Measurements from ENCODE around the gene DAAM1. TPM values are rescaled to one million over a fixed set of nuclear protein-coding genes. Genes with fewer than 3 reads are reported as not detected.

Gene DAAM1
- polyA plus RNA-seq, 1 donor (not counting 4 experiments of a cell fraction or from before 2014, with no cell fraction given) = 44.6 TPM

DNA sequence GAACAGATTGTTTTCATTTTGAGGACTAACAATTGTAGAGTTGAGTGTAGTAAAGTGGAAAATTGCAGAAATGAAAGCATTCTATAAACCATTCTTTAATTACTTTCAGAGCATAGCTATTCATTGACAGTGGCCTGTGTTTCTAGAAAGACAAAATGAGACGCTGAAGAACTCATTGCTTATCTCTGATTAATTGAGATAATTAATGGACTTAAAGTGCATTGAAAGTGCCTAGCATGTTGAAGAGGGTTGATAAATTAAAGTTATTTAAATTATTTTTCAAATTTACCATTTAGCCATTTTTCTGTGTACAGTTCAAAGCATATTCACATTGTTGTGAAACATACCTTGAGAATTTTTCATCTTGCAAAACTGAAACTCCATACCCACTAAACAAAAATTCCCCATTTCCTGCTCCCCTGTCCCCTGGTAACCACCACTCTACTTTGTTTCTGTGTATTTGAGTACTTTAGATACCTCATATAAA is 57.4 kb downstream of the DAAM1 start:
- peaks cover 29% of the 10 kb centered on the region for H3K4me1 ChIP-seq (ENCODE audit: control insufficient read depth, extremely low read depth, insufficient read depth, low read length)

DNA sequence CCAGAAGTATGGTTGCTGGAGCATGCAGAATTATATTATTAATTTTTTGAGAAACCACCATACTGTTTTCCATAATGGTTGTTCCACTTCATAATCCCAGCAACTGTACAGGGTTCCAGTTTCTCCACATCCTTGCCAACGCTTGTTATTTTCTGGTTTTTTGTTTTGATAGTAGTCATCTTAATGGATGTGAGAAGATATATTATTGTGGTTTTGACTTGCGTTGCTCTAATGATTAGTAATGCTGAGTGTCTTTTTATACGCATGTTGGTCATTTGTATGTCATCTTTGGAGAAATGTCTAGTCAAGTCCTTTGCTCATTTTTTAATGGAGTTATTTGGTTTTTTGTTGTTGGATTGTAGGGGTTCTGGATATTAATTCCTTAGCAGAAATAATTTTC is 58.1 kb downstream of the DAAM1 start:
- Histone ChIP-seq H3K4me3 (ENCODE audit: control insufficient read depth in 2 of 3, extremely low read depth in 1 of 3, insufficient read depth in 2 of 3, low read depth in 1 of 3, low read length in 3 of 3) (no peak overlapping the region), H3K27ac (ENCODE audit: control insufficient read depth, insufficient read depth, low read length) (peak overlapping the region; percentile 54), H3K27me3 (ENCODE audit: control insufficient read depth, extremely low read depth, insufficient read depth, low read length) (no peaks in the 10 kb centered on the region), H2AFZ (ENCODE audit: control insufficient read depth, low read length) (no peak overlapping the region), H3K4me1 (ENCODE audit: control insufficient read depth, extremely low read depth, insufficient read depth, low read length) (peaks cover 29% of the 10 kb centered on the region), H3K9ac (ENCODE audit: control insufficient read depth, extremely low read depth, insufficient read depth, low read length) (no peak overlapping the region), H4K20me1 (ENCODE audit: control insufficient read depth, extremely low read depth, insufficient read depth, low read length) (no peaks in the 10 kb centered on the region), H3K4me2 (ENCODE audit: control insufficient read depth, extremely low read depth, insufficient read depth, low read depth, low read length) (peak overlapping the region; percentile 38), H3K9me3 (ENCODE audit: control insufficient read depth, low read depth, low read length) (no peaks in the 10 kb centered on the region), H3K9me1 (ENCODE audit: control insufficient read depth, extremely low read depth, insufficient read depth, low read length) (no peaks in the 10 kb centered on the region), H3K36me3 (ENCODE audit: control insufficient read depth in 2 of 2, extremely low read depth in 1 of 2, insufficient read depth in 2 of 2, low read length in 2 of 2) (no peaks in the 10 kb centered on the region), H3K79me2 (ENCODE audit: control insufficient read depth, insufficient read depth, low read length) (peaks cover 18% of the 10 kb centered on the region)
- dilution Hi-C loops (cut with MboI; ENCODE audit: extremely low pct_ligation_motif_present, low sequenced_read_pairs) = no loop called here
- no peak for TF ChIP-seq EZH2 (IDR thresholded peaks at IDR 0.05; ENCODE audit: low read length)
- TF ChIP-seq, protein P1, sequence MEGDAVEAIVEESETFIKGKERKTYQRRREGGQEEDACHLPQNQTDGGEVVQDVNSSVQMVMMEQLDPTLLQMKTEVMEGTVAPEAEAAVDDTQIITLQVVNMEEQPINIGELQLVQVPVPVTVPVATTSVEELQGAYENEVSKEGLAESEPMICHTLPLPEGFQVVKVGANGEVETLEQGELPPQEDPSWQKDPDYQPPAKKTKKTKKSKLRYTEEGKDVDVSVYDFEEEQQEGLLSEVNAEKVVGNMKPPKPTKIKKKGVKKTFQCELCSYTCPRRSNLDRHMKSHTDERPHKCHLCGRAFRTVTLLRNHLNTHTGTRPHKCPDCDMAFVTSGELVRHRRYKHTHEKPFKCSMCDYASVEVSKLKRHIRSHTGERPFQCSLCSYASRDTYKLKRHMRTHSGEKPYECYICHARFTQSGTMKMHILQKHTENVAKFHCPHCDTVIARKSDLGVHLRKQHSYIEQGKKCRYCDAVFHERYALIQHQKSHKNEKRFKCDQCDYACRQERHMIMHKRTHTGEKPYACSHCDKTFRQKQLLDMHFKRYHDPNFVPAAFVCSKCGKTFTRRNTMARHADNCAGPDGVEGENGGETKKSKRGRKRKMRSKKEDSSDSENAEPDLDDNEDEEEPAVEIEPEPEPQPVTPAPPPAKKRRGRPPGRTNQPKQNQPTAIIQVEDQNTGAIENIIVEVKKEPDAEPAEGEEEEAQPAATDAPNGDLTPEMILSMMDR (optimal IDR thresholded peaks at IDR 0.05 in 1 of 3, IDR thresholded peaks at IDR 0.05 in 1 of 3, conservative IDR thresholded peaks at IDR 0.05 in 1 of 3; ENCODE audit: extremely low read depth in 1 of 3, insufficient read depth in 2 of 3, low read length in 3 of 3) = no peak
- DNase-seq (ENCODE audit: low read depth, low spot score) (peak; percentile 23), FAIRE-seq (peak; percentile 61)

More for the DNA sequence above, 57.4 kb downstream of the DAAM1 start:
- no peaks in the 10 kb centered on the region for H3K27me3 ChIP-seq (ENCODE audit: control insufficient read depth, extremely low read depth, insufficient read depth, low read length)
- peaks cover 16% of the 10 kb centered on the region for H3K79me2 ChIP-seq (ENCODE audit: control insufficient read depth, insufficient read depth, low read length)
- no peaks in the 10 kb centered on the region for H3K9me3 ChIP-seq (ENCODE audit: control insufficient read depth, low read depth, low read length)
- dilution Hi-C loops (cut with MboI; ENCODE audit: extremely low pct_ligation_motif_present, low sequenced_read_pairs) = no loop called here
- no peak overlapping the region for H3K9ac ChIP-seq (ENCODE audit: control insufficient read depth, extremely low read depth, insufficient read depth, low read length)
- no peak overlapping the region for H2AFZ ChIP-seq (ENCODE audit: control insufficient read depth, low read length)
- peak overlapping the region; percentile 29 for H3K27ac ChIP-seq (ENCODE audit: control insufficient read depth, insufficient read depth, low read length)
- H3K9me1 ChIP-seq (ENCODE audit: control insufficient read depth, extremely low read depth, insufficient read depth, low read length) = no peaks in the 10 kb centered on the region
- H3K4me2 ChIP-seq (ENCODE audit: control insufficient read depth, extremely low read depth, insufficient read depth, low read depth, low read length) = no peak overlapping the region
- DNase-seq (ENCODE audit: low read depth, low spot score) (no peak), FAIRE-seq (no peak)
- no peaks in the 10 kb centered on the region for H3K36me3 ChIP-seq (ENCODE audit: control insufficient read depth in 2 of 2, extremely low read depth in 1 of 2, insufficient read depth in 2 of 2, low read length in 2 of 2)
- no peak for TF ChIP-seq EZH2 (IDR thresholded peaks at IDR 0.05; ENCODE audit: low read length)
- TF ChIP-seq, protein P1 (optimal IDR thresholded peaks at IDR 0.05 in 1 of 3, IDR thresholded peaks at IDR 0.05 in 1 of 3, conservative IDR thresholded peaks at IDR 0.05 in 1 of 3; ENCODE audit: extremely low read depth in 1 of 3, insufficient read depth in 2 of 3, low read length in 3 of 3) = no peak
- H3K4me3 ChIP-seq (ENCODE audit: control insufficient read depth in 2 of 3, extremely low read depth in 1 of 3, insufficient read depth in 2 of 3, low read depth in 1 of 3, low read length in 3 of 3) = no peak overlapping the region
- H4K20me1 ChIP-seq (ENCODE audit: control insufficient read depth, extremely low read depth, insufficient read depth, low read length) = no peaks in the 10 kb centered on the region
